ENCODE data around the gene KICS2. TPM values are rescaled to one million over a fixed set of nuclear protein-coding genes. Genes with fewer than 3 reads are reported as not detected.

Gene KICS2
- total RNA-seq, result 1 to 10 TPM; 10.0 TPM

GRCh38 chr12:64222009-64222765 is at the start of gene KICS2:
Gene KICS2 (minus strand): TSS chr12:64222296. CDS start chr12:64222237, 59 bp downstream.

Small RNA genes lying within 50 kb of the gene (small RNA-seq; reads per million reads assigned to genes)
- gene RNU5A-7P (0 reads per million in 2 donors), gene RNU6-1009P (0 reads per million in 2 donors)

Other genes with a start within 250 kb of the KICS2 start
- gene C12orf56, start 168.5 kb upstream of the KICS2 start, total RNA-seq, result not detected
- gene XPOT, start 182.1 kb upstream of the KICS2 start, total RNA-seq, result 10 to 100 TPM; 38.9 to 55.9 TPM
- gene TBK1, start 229.8 kb upstream of the KICS2 start, total RNA-seq, result 10 to 100 TPM; 32.3 to 33.6 TPM

Measured in melanocyte of skin (primary cell).